ENCODE measurements around the gene MARCHF3.

- TF ChIP-seq RARB (CRISPR knock-in tag; IDR thresholded peaks at IDR 0.05), result no peak
- TF ChIP-seq CSDC2 (CRISPR knock-in tag; IDR thresholded peaks at IDR 0.05), result no peak
- TF ChIP-seq ESRRG (CRISPR knock-in tag; IDR thresholded peaks at IDR 0.05), result no peak
- no peak for TF ChIP-seq SNAI2 (CRISPR knock-in tag; IDR thresholded peaks at IDR 0.05)
- no peak for TF ChIP-seq PPARA (CRISPR knock-in tag; IDR thresholded peaks at IDR 0.05; ENCODE audit: borderline replicate concordance)
- no peak for TF ChIP-seq BACH2 (CRISPR knock-in tag; IDR thresholded peaks at IDR 0.05; ENCODE audit: borderline replicate concordance)
- TF ChIP-seq PATZ1 (CRISPR knock-in tag; IDR thresholded peaks at IDR 0.05; ENCODE audit: borderline replicate concordance), result no peak
- TF ChIP-seq ZNF565 (CRISPR knock-in tag; conservative IDR thresholded peaks at IDR 0.05; ENCODE audit: low read depth), result no peak
- TF ChIP-seq ZC3H10 (CRISPR knock-in tag; IDR thresholded peaks at IDR 0.05), result no peak
- TF ChIP-seq ZFP30 (CRISPR knock-in tag; IDR thresholded peaks at IDR 0.05), result no peak
Observed at GRCh38 chr5:126863402-126863801, 167.0 kb downstream of the MARCHF3 start.
